ENCODE measurements around the gene BIN1.

GRCh38 chr2:127081826-127082633, 24.9 kb downstream of the BIN1 start:
- TF ChIP-seq CTCF (IDR thresholded peaks at IDR 0.05) (no peak), POLR2A (IDR thresholded peaks at IDR 0.05) (peak in 1 of 4 donors; percentile 11)
